Retinal pigment epithelial cell (primary cell): ENCODE results near the gene OR51A2.

ENCODE experiments used
- DNase-seq: peaks from one replicate; pipeline ENCODE4 v3.0.0-alpha.2; 2010; ENCODE audit warnings: low read depth
- H3K4me3 ChIP-seq: 2 replicates; pipeline ENCODE4 v1.5.1; 2011; ENCODE audit warnings: mild to moderate bottlenecking, low read length, control low read depth, moderate library complexity
- CTCF ChIP-seq: conservative IDR thresholded peaks from 2 replicates; pipeline ENCODE4 v1.5.1; 2011; ENCODE audit warnings: low read depth, low read length, control low read depth, inconsistent platforms

OR51A2 gene

GRCh38 chr11:4975436-4975835 is 19.9 kb upstream of the OR51A2 start:
- no peak for TF ChIP-seq CTCF
- H3K4me3 ChIP-seq = no peak overlapping the region
- no peak for DNase-seq

- no peak for TF ChIP-seq CTCF
Measured at GRCh38 chr11:4962816-4963215, 7.3 kb upstream of the OR51A2 start.

GRCh38 chr11:4960877-4961276 is 5.4 kb upstream of the OR51A2 start:
- TF ChIP-seq CTCF = no peak
- DNase-seq = no peak
- H3K4me3 ChIP-seq = no peak overlapping the region

More at GRCh38 chr11:4962816-4963215, 7.3 kb upstream of the OR51A2 start:
- DNase-seq = no peak
- H3K4me3 ChIP-seq = no peak overlapping the region

GRCh38 chr11:4957396-4957795 is 1.9 kb upstream of the OR51A2 start:
- DNase-seq = no peak
- no peak overlapping the region for H3K4me3 ChIP-seq
- TF ChIP-seq CTCF = no peak

- no peak within 1 kb of the TSS for H3K4me3 ChIP-seq
- no peak for TF ChIP-seq CTCF
- no peak for DNase-seq
Measured at GRCh38 chr11:4947505-4947904, 8.0 kb downstream of the OR51A2 start, which contains the start of gene OR51A4. Gene OR51A4 (minus strand): TSS chr11:4947605. CDS start chr11:4947100, 505 bp downstream.

- DNase-seq = no peak
- TF ChIP-seq CTCF = no peak
- no peak overlapping the region for H3K4me3 ChIP-seq
Measured at GRCh38 chr11:4936745-4937144, 18.8 kb downstream of the OR51A2 start.

- no peak for TF ChIP-seq CTCF
- no peak overlapping the region for H3K4me3 ChIP-seq
- DNase-seq = no peak
Measured at GRCh38 chr11:4932751-4933150, 22.8 kb downstream of the OR51A2 start.
